Upper lobe of right lung (tissue), 1 donor: ENCODE measurements around the gene PLPP7. TPM values are rescaled to one million over a fixed set of nuclear protein-coding genes. Genes with fewer than 3 reads are reported as not detected.
A peak's percentile ranks its signal among the peaks of the same experiment; 100 is the strongest.
"Not testable (repeated sequence)": the region's sequence is repeated elsewhere in the genome, so short reads cannot be mapped to it uniquely, and the experiment has no call there.

Source experiments
- ATAC-seq: fragments of 200-7000 bp; cut with Tn5 transposase; one replicate; pipeline ENCODE4 v1.9.1; 2020; ENCODE audit warnings: mild to moderate bottlenecking, moderate library complexity
- DNase-seq: peaks from one replicate; pipeline ENCODE4 v3.0.0-alpha.2; 2020
- H3K27ac ChIP-seq: fragments of 200-600 bp; one replicate; pipeline ENCODE4 v1.8.0; 2022
- H3K27me3 ChIP-seq: fragments of 200-600 bp; one replicate; pipeline ENCODE4 v1.8.0; 2022; ENCODE audit warnings: mild to moderate bottlenecking
- H3K36me3 ChIP-seq: fragments of 200-600 bp; one replicate; pipeline ENCODE4 v1.8.0; 2022
- H3K4me1 ChIP-seq: fragments of 200-600 bp; one replicate; pipeline ENCODE4 v1.8.0; 2022
- H3K4me3 ChIP-seq: fragments of 200-600 bp; one replicate; pipeline ENCODE4 v1.8.0; 2022; ENCODE audit warnings: mild to moderate bottlenecking
- H3K9me3 ChIP-seq: fragments of 200-600 bp; one replicate; pipeline ENCODE4 v1.8.0; 2022
- intact Hi-C: fragments of 100-400 bp; cut with DNase I; formaldehyde crosslinking; loops from one replicate; pipeline ENCODE4 v1.11.0; 2022
- total RNA-seq: library from RNA; stranded (reverse); fragmentation: NEBNext Ultra II Directional; extraction: Animal tissue kit (Norgen Biotek cat#: 25700); gene quantifications from one replicate; pipeline ENCODE4 v1.2.1, GENCODE V29; 2021
- TF ChIP-seq, protein P1 (sequence below): fragments of 200-600 bp; IDR thresholded peaks from one replicate; pipeline ENCODE4 v1.8.0; 2022; ENCODE audit warnings: antibody characterized with exemption
- donor health status: DM: no; HTN: yes; CAD: no; lungs with severe emphysema.

PLPP7 gene
- total RNA-seq, 1 donor from 2014 or later = 1.5 TPM

- ATAC-seq (no peak), DNase-seq (peak; percentile 60)
Measured at GRCh38 chr9:131334629-131335367, 45.3 kb downstream of the PLPP7 start.

DNA sequence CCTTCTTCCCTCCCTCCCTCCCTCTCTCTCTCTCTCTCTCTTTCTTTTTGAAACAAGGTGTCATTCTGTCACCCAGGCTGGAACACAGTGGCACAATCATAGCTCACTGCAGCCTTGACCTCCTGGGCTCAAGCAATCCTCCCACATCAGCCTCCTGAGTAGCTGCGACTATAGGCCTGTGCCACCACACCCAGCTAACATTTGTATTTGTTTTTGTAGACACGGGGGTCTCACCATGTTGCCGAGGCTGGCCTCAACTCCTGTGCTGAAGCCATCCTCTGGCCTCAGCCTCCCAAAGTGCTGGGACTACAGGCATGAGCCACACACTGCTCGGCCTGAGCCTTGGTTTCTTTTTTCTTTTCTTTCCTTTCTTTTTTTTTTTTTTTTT, 45.8 kb downstream of the PLPP7 start:
- Histone ChIP-seq H3K4me3 (no peak overlapping the region), H3K27me3 (no peaks in the 10 kb centered on the region), H3K9me3 (no peaks in the 10 kb centered on the region), H3K36me3 (no peaks in the 10 kb centered on the region), H3K27ac (no peak overlapping the region), H3K4me1 (no peaks in the 10 kb centered on the region)
- intact Hi-C loops = no loop called here
- ATAC-seq = no peak
- TF ChIP-seq, protein P1, sequence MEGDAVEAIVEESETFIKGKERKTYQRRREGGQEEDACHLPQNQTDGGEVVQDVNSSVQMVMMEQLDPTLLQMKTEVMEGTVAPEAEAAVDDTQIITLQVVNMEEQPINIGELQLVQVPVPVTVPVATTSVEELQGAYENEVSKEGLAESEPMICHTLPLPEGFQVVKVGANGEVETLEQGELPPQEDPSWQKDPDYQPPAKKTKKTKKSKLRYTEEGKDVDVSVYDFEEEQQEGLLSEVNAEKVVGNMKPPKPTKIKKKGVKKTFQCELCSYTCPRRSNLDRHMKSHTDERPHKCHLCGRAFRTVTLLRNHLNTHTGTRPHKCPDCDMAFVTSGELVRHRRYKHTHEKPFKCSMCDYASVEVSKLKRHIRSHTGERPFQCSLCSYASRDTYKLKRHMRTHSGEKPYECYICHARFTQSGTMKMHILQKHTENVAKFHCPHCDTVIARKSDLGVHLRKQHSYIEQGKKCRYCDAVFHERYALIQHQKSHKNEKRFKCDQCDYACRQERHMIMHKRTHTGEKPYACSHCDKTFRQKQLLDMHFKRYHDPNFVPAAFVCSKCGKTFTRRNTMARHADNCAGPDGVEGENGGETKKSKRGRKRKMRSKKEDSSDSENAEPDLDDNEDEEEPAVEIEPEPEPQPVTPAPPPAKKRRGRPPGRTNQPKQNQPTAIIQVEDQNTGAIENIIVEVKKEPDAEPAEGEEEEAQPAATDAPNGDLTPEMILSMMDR = no peak
- DNase-seq = no peak

More at GRCh38 chr9:131334629-131335367, 45.3 kb downstream of the PLPP7 start:
- H3K36me3 ChIP-seq = no peaks in the 10 kb centered on the region
- TF ChIP-seq, protein P1 = no peak
- H3K4me1 ChIP-seq = no peaks in the 10 kb centered on the region
- no peak overlapping the region for H3K4me3 ChIP-seq
- H3K27me3 ChIP-seq = no peaks in the 10 kb centered on the region
- H3K9me3 ChIP-seq = no peaks in the 10 kb centered on the region
- no peak overlapping the region for H3K27ac ChIP-seq
- intact Hi-C loops = loop anchor here (5.0 kb wide), 1 partner anchor 157 kb away; no protein-coding TSS in a partner anchor

DNA sequence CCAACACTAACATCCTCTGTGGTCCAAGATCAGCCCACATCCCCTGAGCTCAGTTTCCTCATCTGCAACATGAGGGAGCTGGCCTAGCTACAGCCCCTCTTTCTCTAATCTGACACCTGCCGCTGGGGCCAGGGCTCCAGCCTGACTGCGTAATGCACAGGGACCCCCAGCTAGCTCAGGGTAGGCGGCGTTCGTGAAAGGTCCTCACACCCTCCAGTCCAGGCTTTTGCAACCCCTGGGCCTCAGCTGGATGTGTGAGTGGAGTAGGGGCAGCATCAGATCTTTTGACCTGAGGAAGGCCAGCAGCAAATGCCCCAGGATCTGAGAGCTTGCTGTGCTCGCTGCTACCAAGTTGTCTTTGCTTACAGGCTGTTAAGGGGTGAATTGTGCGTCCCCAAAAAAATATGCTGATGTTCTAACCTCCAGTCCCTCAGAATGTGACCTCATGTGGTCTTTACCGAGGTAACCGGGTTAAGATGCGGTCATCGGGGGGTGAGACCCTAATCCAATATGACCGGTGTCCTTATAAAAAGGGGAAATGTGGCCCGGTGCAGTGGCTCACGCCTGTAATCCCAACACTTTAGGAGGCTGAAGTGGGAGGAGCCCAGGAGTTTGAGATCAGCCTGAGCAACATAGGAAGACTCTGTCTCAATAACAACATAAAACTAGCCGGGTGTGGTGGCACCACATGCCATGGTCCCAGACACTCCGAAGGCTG, 47.8 kb downstream of the PLPP7 start:
- intact Hi-C loops = no loop called here

GRCh38 chr9:131339212-131339611, 49.7 kb downstream of the PLPP7 start:
- H3K4me1 ChIP-seq, H3K9me3 ChIP-seq, DNase-seq, H3K27me3 ChIP-seq, H3K4me3 ChIP-seq, intact Hi-C loops, H3K36me3 ChIP-seq, H3K27ac ChIP-seq, ATAC-seq: not testable (repeated sequence)

More for the DNA sequence above, 47.8 kb downstream of the PLPP7 start:
- Histone ChIP-seq H3K27ac (no peak overlapping the region), H3K36me3 (no peaks in the 10 kb centered on the region), H3K27me3 (no peaks in the 10 kb centered on the region), H3K4me1 (no peaks in the 10 kb centered on the region), H3K4me3 (no peak overlapping the region), H3K9me3 (no peaks in the 10 kb centered on the region)
- peak; percentile 63 for DNase-seq
- no peak for ATAC-seq
- TF ChIP-seq, protein P1 = no peak

GRCh38 chr9:131344931-131345535, 55.5 kb downstream of the PLPP7 start:
- H3K36me3 ChIP-seq, H3K4me3 ChIP-seq, H3K27me3 ChIP-seq, ATAC-seq, H3K27ac ChIP-seq, H3K4me1 ChIP-seq, H3K9me3 ChIP-seq: not testable (repeated sequence)
- DNase-seq = peak; percentile 30
- intact Hi-C loops = loop anchor here (10.0 kb wide), 1 partner anchor 130 kb away; no protein-coding TSS in a partner anchor

DNA sequence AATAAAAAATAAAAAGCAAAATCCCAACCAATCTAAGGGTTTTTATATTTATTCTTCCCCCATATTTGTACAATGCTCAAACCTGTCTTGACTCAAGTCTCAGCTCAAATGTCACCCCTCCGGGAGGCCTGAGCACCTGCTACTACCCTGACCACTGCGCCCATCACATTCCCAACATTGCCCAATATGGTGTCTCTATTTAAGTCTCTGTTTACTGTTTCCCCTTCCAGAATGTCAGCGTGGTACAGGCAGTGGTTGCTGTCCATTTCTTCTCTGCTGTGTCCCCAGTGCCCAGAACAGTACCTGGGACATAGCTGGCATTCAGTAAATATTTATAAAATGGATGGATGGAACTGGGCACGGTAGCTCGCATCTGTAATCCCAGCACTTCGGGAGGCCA, 57.0 kb downstream of the PLPP7 start:
- Histone ChIP-seq H3K4me3 (no peak overlapping the region), H3K4me1 (peaks cover 9% of the 10 kb centered on the region), H3K9me3 (no peaks in the 10 kb centered on the region), H3K36me3 (no peaks in the 10 kb centered on the region), H3K27ac (no peak overlapping the region), H3K27me3 (no peaks in the 10 kb centered on the region)
- DNase-seq = no peak
- TF ChIP-seq, protein P1 = no peak
- no peak for ATAC-seq
- intact Hi-C loops = loop anchor here (10.0 kb wide), 1 partner anchor 128 kb away; no protein-coding TSS in a partner anchor
